K562 (cell line): ENCODE results near the gene TMX1. TPM values are rescaled to one million over a fixed set of nuclear protein-coding genes. Genes with fewer than 3 reads are reported as not detected.

Experiments
- ATAC-seq: fragments of 200-7000 bp; cut with Tn5 transposase; 3 replicates; pipeline ENCODE4 v1.9.1; 2020; ENCODE audit warnings: moderate library complexity
- BruUV-seq: library from RNA; stranded (reverse); fragments of 400-500 nt; replicated peaks from 2 replicates; lab custom pipeline; 2021; lab: Mats Ljungman, UMichigan
- CTCF ChIA-PET: fragments of 300-600 bp; formaldehyde crosslinking; extraction: SDS; loops from one replicate; lab custom pipeline; 2021; ENCODE audit warnings: low intra/inter-chr PET ratio; lab: Yijun Ruan, JAX
- POLR2A ChIA-PET: fragments of 300-600, 350-650 bp; sonication (Branson Sonifier 250); formaldehyde crosslinking; extraction: SDS; loops from one replicate; lab custom pipeline; 2021; ENCODE audit warnings: antibody characterized with exemption, inconsistent platforms; lab: Yijun Ruan, JAX
- DNase-seq, 4 experiments: peaks; one replicate each; pipeline versions ENCODE4 v3.0.0 to v3.0.0-alpha.2; 2011 to 2018; ENCODE audit warnings: low spot score in 3 of 4, mixed read lengths in 3 of 4; ENCODE audit errors: extremely low read depth in 1 of 4
- FAIRE-seq: peaks from 2 replicates; lab custom pipeline; 2011; peaks lifted over from hg19 to GRCh38; lab: Jason Lieb, UNC
- H2AFZ ChIP-seq: 2 replicates; pipeline ENCODE4 v1.6.0; 2011; ENCODE audit warnings: low read depth, low read length, control low read depth, inconsistent platforms
- H3K27ac ChIP-seq: fragments of 200-600 bp; 3 replicates; pipeline ENCODE4 v1.8.0; 2011; ENCODE audit warnings: low read depth, mild to moderate bottlenecking, control low read depth, inconsistent platforms, low read length, moderate library complexity, mixed read lengths; ENCODE audit errors: extremely low read depth
- H3K27me3 ChIP-seq, 2 experiments: fragments of 300-600 bp in 1 of 2; 2 replicates in 1 of 2; 3 replicates in 1 of 2; pipeline versions ENCODE4 v1.6.0 to v1.8.0; 2011; ENCODE audit warnings: inconsistent platforms in 2 of 2, low read length in 2 of 2, mild to moderate bottlenecking in 1 of 2, mixed read lengths in 1 of 2, moderate library complexity in 1 of 2; ENCODE audit not compliant: control insufficient read depth in 2 of 2, insufficient read depth in 2 of 2
- H3K36me3 ChIP-seq: fragments of 300-600 bp; 3 replicates; pipeline ENCODE4 v1.8.0; 2011; ENCODE audit warnings: mild to moderate bottlenecking, low read length, inconsistent platforms; ENCODE audit not compliant: control insufficient read depth, insufficient read depth
- H3K4me1 ChIP-seq, 2 experiments: fragments of 200-600 bp in 1 of 2; replicated peaks in 1 of 2; 2 replicates in 1 of 2; 3 replicates in 1 of 2; pipeline versions ENCODE4 v1.5.1 to v1.8.0; 2011; ENCODE audit warnings: inconsistent platforms in 2 of 2, low read length in 2 of 2, mild to moderate bottlenecking in 1 of 2, mixed read lengths in 1 of 2, moderate library complexity in 1 of 2; ENCODE audit not compliant: control insufficient read depth in 2 of 2, insufficient read depth in 2 of 2
- H3K4me2 ChIP-seq: 2 replicates; pipeline ENCODE4 v1.6.1; 2011; ENCODE audit warnings: low read length, control low read depth, inconsistent platforms, mixed read lengths; ENCODE audit not compliant: insufficient read depth
- H3K4me3 ChIP-seq: fragments of 200-600 bp; sonication (generic), shearing (Covaris generic); 2 replicates; pipeline ENCODE4 v1.5.1; 2016; ENCODE audit warnings: control low read depth, inconsistent platforms
- H3K79me2 ChIP-seq: fragments of 200-600 bp; 3 replicates; pipeline ENCODE4 v1.8.0; 2011; ENCODE audit warnings: low read length, inconsistent platforms; ENCODE audit not compliant: control insufficient read depth, insufficient read depth
- H3K9ac ChIP-seq, 2 experiments: 2 replicates each; pipeline versions ENCODE4 v1.6.0 to v1.6.1; 2011; ENCODE audit warnings: low read depth in 2 of 2, low read length in 2 of 2, control low read depth in 1 of 2, inconsistent platforms in 1 of 2, mild to moderate bottlenecking in 1 of 2, mixed read lengths in 1 of 2; ENCODE audit not compliant: insufficient read depth in 1 of 2
- H3K9me1 ChIP-seq: one replicate; pipeline ENCODE4 v1.6.0; 2011; ENCODE audit warnings: inconsistent platforms, mild to moderate bottlenecking, low read length, moderate library complexity; ENCODE audit not compliant: control insufficient read depth, insufficient read depth
- H3K9me3 ChIP-seq: replicated peaks from 2 replicates; pipeline ENCODE4 v1.5.1; 2011; ENCODE audit warnings: low read depth, low read length, inconsistent platforms; ENCODE audit not compliant: control insufficient read depth, insufficient read depth
- H4K20me1 ChIP-seq: replicated peaks from 2 replicates; pipeline ENCODE4 v1.6.1; 2011; ENCODE audit warnings: low read length, inconsistent platforms, mixed read lengths; ENCODE audit not compliant: control insufficient read depth, insufficient read depth
- ARID4B ChIP-seq: sonication (generic); formaldehyde crosslinking; IDR thresholded peaks from 2 replicates; pipeline ENCODE4 v1.8.0; 2022; ENCODE audit warnings: mild to moderate bottlenecking, missing genetic modification reagents
- COPS2 ChIP-seq: fragments of 450-650 bp; conservative IDR thresholded peaks from 2 replicates; pipeline ENCODE4 v1.6.1; 2016; ENCODE audit warnings: mild to moderate bottlenecking, moderate library complexity
- CREM ChIP-seq: IDR thresholded peaks from 2 replicates; pipeline ENCODE4 v1.6.1; 2014; ENCODE audit warnings: antibody characterized with exemption, low read depth
- DPF2 ChIP-seq: fragments of 450-650 bp; IDR thresholded peaks from 2 replicates; pipeline ENCODE4 v1.6.1; 2016
- FOXM1 ChIP-seq, 2 experiments: fragments of 450-650 bp in 1 of 2; sonication (generic) in 1 of 2; formaldehyde crosslinking in 1 of 2; IDR thresholded peaks; 2 replicates each; pipeline versions ENCODE4 v1.6.1 to v1.9.0; 2017 to 2022; ENCODE audit warnings: low read depth in 2 of 2, mild to moderate bottlenecking in 2 of 2, missing genetic modification reagents in 1 of 2, moderate library complexity in 1 of 2
- ILK ChIP-seq: fragments of 450-650 bp; IDR thresholded peaks from 2 replicates; pipeline ENCODE4 v1.6.1; 2016; ENCODE audit warnings: missing genetic modification characterization, low read depth, mild to moderate bottlenecking, missing compliant biosample characterization, moderate library complexity, borderline replicate concordance
- KAT7 ChIP-seq: sonication (generic); formaldehyde crosslinking; IDR thresholded peaks from 2 replicates; pipeline ENCODE4 v1.8.0; 2022; ENCODE audit warnings: missing genetic modification reagents, mild to moderate bottlenecking, borderline replicate concordance
- MAFG ChIP-seq: fragments of 450-650 bp; conservative IDR thresholded peaks from 2 replicates; pipeline ENCODE4 v1.6.1; 2016; ENCODE audit warnings: missing genetic modification characterization, missing compliant biosample characterization
- PRPF4 ChIP-seq: fragments of 200-400 bp; formaldehyde crosslinking; IDR thresholded peaks from one replicate; pipeline ENCODE4 v1.6.1; 2017; ENCODE audit warnings: low read length, low read depth, mild to moderate bottlenecking; ENCODE audit not compliant: insufficient read depth, poor library complexity, severe bottlenecking
- PURB ChIP-seq: sonication (generic); formaldehyde crosslinking; IDR thresholded peaks from 2 replicates; pipeline ENCODE4 v1.9.0; 2021; ENCODE audit warnings: low read depth, mild to moderate bottlenecking, missing genetic modification reagents
- RNF219 ChIP-seq: fragments of 250-450 bp; sonication (Bioruptor Pico); IDR thresholded peaks from 2 replicates; pipeline ENCODE4 v1.5.0; 2022; ENCODE audit warnings: mild to moderate bottlenecking
- SMAD1 ChIP-seq: fragments of 150-350 bp; IDR thresholded peaks from 2 replicates; pipeline ENCODE4 v1.6.1; 2014; ENCODE audit warnings: low read length, low read depth; ENCODE audit not compliant: partially characterized antibody
- ZNF561 ChIP-seq: fragments of 450-650 bp; formaldehyde crosslinking; conservative IDR thresholded peaks from 2 replicates; pipeline ENCODE4 v1.4.0; 2020; ENCODE audit warnings: mild to moderate bottlenecking, moderate library complexity
- ZNF75A ChIP-seq: fragments of 450-650 bp; formaldehyde crosslinking; IDR thresholded peaks from 2 replicates; pipeline ENCODE4 v1.4.0; 2020; ENCODE audit warnings: mild to moderate bottlenecking
- ZNF766 ChIP-seq: fragments of 200-800 bp; sonication (Bioruptor generic); conservative IDR thresholded peaks from 2 replicates; pipeline ENCODE4 v1.6.1; 2016; ENCODE audit warnings: missing genetic modification characterization, missing compliant biosample characterization
- WGBS: fragments of 100-300 bp; shearing (Covaris generic); methylation state at CpG from one replicate; pipeline ENCODE4 v1.1.6; 2016; ENCODE audit warnings: low coverage, mixed read lengths; ENCODE audit not compliant: insufficient coverage; ENCODE audit errors: missing lambda C conversion rate; 5-methylcytosine and 5-hydroxymethylcytosine counted together
- in situ Hi-C: fragments of 300-500 bp; cut with MboI; formaldehyde crosslinking; loops from 4 replicates; pipeline ENCODE4 v1.15.0; 2018; ENCODE audit warnings: inconsistent platforms, mixed read lengths
- intact Hi-C: fragments of 100-400 bp; cut with micrococcal nuclease; formaldehyde crosslinking; loops from 2 replicates; pipeline ENCODE4 v1.14.2; 2022
- polyA plus RNA-seq, 8 experiments: library from polyadenylated mRNA; depleted of rRNA in 4 of 8; stranded (reverse) in 5 of 8; unstranded in 3 of 8; fragments of >200 nt; fragmentation: Nextera tagmentation in 2 of 8; fragmentation: Illumina TruSeq in 1 of 8; extraction: Ambion mirVana in 2 of 8; extraction: Trizol in 1 of 8; gene quantifications; 2 replicates each; pipeline versions ENCODE4 v1.2.1 to v1.2.3, GENCODE V29; 2011 to 2014; ENCODE audit warnings: inconsistent platforms in 1 of 8, missing spikeins in 1 of 8
- total RNA-seq, 7 experiments: library from RNA; depleted of rRNA in 6 of 7; stranded (reverse); fragments of >200 nt in 6 of 7; fragmentation: Illumina TruSeq in 2 of 7; extraction: Trizol in 2 of 7; gene quantifications; 2 replicates each; pipeline versions ENCODE4 v1.2.1 to v1.2.3, GENCODE V29; 2011 to 2021; ENCODE audit warnings: low replicate concordance in 1 of 7

Gene TMX1
- total and polyA plus RNA-seq, 9 of the 15 experiments (the other 6 are each of a cell fraction or from before 2014, with no cell fraction given) = 19.5 to 101 (median 34.7) TPM

- H3K27ac ChIP-seq = no peak overlapping the region
- H3K9ac ChIP-seq = peak overlapping the region; percentile 38 to 79; a peak in 3 of 4 replicates
- no peaks in the 10 kb centered on the region for H3K9me3 ChIP-seq
- no peak overlapping the region for H2AFZ ChIP-seq
- peak; percentile 40 for FAIRE-seq
- ATAC-seq = no peak
- intact Hi-C loops = no loop called here
- peak overlapping the region; percentile 92 for H3K4me2 ChIP-seq
- H3K79me2 ChIP-seq = peaks cover 64% of the 10 kb centered on the region
- H3K27me3 ChIP-seq = no peaks in the 10 kb centered on the region
- TF ChIP-seq SMAD1 (no peak), COPS2 (no peak), FOXM1 (IDR thresholded peaks at IDR 0.05; ENCODE audit: low read depth) (no peak), FOXM1 (CRISPR knock-in tag; IDR thresholded peaks at IDR 0.05; ENCODE audit: low read depth) (no peak), ZNF75A (CRISPR knock-in tag) (no peak), KAT7 (no peak), RNF219 (no peak), CREM (no peak), DPF2 (no peak), ILK (tag) (no peak), MAFG (tag) (no peak), ZNF766 (CRISPR knock-in tag) (no peak), PRPF4 (no peak), ZNF561 (no peak), PURB (CRISPR knock-in tag) (no peak), ARID4B (CRISPR knock-in tag) (no peak)
- DNase-seq = no peak
- no peaks in the 10 kb centered on the region for H4K20me1 ChIP-seq
- ChIA-PET CTCF (no interaction called here), POLR2A (no interaction called here)
- no TSS peak for BruUV-seq
- 13% methylated on average over 7 of the region's 7 CpGs for WGBS
- H3K4me1 ChIP-seq = peaks cover 0 to 2% of the 10 kb centered on the region in 2 experiments; a peak in 3 of 5 replicates
- peak overlapping the region; percentile 89; the same call in 1 of the 2 replicates for H3K4me3 ChIP-seq
- no peaks in the 10 kb centered on the region for H3K9me1 ChIP-seq
- in situ Hi-C loops = no loop called here
- H3K36me3 ChIP-seq = peaks cover 42% of the 10 kb centered on the region
Observed at GRCh38 chr14:51242545-51243490, 2.8 kb downstream of the TMX1 start.
